ENCODE results near the gene RAB40B.

Gene RAB40B

DNA sequence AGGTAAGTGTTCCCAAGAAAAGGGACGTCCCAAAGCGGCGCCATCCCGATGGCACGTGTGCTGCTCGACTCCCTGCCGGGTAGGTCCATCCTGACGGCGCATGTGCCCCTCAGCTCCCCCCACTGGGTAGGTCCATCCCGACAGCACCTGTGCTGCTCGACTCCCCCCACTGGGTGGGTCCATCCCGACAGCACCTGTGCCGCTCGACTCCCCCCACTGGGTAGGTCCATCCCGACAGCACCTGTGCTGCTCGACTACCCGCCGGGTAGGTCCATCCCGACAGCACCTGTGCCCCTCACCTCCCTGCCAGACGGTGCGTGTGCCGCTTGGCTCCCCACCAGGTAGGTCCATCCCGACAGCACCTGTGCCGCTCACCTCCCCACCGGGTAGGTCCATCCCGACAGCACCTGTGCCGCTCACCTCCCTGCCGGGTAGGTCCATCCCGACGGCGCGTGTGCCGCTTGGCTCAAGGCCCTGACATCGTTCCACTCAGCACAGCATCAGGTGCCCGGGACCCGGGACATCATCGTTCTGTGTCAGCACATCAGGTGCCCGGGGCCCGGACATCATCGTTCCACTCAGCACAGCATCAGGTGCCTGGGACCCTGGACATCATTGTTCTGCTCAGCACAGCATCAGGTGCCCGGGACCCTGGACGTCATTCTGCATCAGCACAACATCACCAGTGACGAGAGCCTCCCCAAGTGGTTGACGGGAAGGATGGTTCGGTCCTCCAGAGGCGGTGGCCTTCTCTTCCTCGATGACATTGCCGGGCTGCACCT lies 31.2 kb upstream of the RAB40B start:
- Histone ChIP-seq H3K27me3 (peaks cover 8% of the 10 kb centered on the region), H3K36me3 (peaks cover 38% of the 10 kb centered on the region), H3K4me1 (ENCODE audit: control insufficient read depth in 1 of 2, insufficient read depth in 1 of 2, low read depth in 1 of 2, low read length in 1 of 2) (no peaks in the 10 kb centered on the region), H3K4me3 (ENCODE audit: low read depth in 1 of 2, low read length in 1 of 2) (no peak overlapping the region), H3K9me3 (no peaks in the 10 kb centered on the region), H3K27ac (no peak overlapping the region)
- TF ChIP-seq, protein P1, sequence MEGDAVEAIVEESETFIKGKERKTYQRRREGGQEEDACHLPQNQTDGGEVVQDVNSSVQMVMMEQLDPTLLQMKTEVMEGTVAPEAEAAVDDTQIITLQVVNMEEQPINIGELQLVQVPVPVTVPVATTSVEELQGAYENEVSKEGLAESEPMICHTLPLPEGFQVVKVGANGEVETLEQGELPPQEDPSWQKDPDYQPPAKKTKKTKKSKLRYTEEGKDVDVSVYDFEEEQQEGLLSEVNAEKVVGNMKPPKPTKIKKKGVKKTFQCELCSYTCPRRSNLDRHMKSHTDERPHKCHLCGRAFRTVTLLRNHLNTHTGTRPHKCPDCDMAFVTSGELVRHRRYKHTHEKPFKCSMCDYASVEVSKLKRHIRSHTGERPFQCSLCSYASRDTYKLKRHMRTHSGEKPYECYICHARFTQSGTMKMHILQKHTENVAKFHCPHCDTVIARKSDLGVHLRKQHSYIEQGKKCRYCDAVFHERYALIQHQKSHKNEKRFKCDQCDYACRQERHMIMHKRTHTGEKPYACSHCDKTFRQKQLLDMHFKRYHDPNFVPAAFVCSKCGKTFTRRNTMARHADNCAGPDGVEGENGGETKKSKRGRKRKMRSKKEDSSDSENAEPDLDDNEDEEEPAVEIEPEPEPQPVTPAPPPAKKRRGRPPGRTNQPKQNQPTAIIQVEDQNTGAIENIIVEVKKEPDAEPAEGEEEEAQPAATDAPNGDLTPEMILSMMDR (IDR thresholded peaks at IDR 0.05) = no peak

DNA sequence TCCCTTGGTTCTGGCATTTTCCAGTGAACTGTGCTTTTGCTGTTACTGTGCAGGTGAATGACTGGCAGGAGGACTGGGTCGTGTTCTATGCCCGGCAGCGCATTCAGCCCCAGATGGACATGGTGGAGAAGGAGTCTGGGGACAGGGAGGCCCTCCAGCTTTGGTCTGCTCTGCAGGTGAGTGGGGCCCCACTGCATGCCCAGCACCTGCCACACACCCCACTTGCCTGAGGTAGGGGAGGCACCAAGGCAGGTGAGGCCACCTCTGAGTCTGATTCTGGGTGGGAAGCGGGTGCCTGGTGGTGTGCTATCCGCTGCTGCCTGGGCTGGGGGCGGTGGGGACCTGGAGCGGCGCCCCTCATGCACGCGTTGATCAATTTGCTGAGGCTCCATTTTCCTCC lies 27.9 kb upstream of the RAB40B start:
- H3K4me3 ChIP-seq (ENCODE audit: low read depth in 1 of 2, low read length in 1 of 2) = no peak overlapping the region
- H3K36me3 ChIP-seq = peaks cover 36% of the 10 kb centered on the region
- H3K4me1 ChIP-seq (ENCODE audit: control insufficient read depth in 1 of 2, insufficient read depth in 1 of 2, low read depth in 1 of 2, low read length in 1 of 2) = no peaks in the 10 kb centered on the region
- TF ChIP-seq, protein P1 (IDR thresholded peaks at IDR 0.05) = no peak
- no peaks in the 10 kb centered on the region for H3K9me3 ChIP-seq
- no peaks in the 10 kb centered on the region for H3K27me3 ChIP-seq
- no peak overlapping the region for H3K27ac ChIP-seq

DNA sequence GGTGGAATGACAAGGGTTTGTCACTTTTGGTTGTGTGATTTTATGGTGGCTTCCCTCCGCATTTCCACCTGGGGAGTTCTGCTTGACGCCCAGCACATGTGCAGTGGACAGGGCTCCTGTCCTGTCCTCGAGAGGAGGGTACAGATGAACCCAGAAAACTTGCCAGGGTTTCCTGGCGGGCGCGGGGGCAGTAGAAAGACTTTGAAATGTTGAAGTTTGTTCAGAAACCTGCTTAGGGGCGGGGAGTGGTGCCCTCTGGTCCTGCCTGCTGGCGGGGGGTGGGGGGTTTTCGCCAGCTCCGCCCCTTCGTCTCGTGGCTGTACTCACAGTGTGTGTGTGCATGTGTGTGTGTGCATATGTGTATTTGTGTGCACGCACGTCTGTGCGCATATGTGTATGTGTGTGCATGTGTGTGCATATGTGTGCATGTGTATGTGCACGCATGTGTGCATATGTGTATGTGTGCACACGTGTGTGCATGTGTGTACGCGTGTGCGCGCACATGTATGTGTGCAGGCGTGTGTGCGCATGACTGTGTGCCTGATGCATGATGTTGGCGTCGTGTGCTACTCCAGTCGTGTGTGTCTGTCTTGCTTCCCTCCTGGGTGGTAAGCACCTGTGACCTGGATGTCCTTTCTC lies 24.8 kb upstream of the RAB40B start:
- H3K4me3 ChIP-seq (ENCODE audit: low read depth in 1 of 2, low read length in 1 of 2) = no peak overlapping the region
- TF ChIP-seq, protein P1 (IDR thresholded peaks at IDR 0.05) = no peak
- H3K27me3 ChIP-seq = no peaks in the 10 kb centered on the region
- H3K9me3 ChIP-seq = no peaks in the 10 kb centered on the region
- H3K4me1 ChIP-seq (ENCODE audit: control insufficient read depth in 1 of 2, insufficient read depth in 1 of 2, low read depth in 1 of 2, low read length in 1 of 2) = no peaks in the 10 kb centered on the region
- H3K36me3 ChIP-seq = peaks cover 42% of the 10 kb centered on the region
- H3K27ac ChIP-seq = no peak overlapping the region

- H3K9me3 ChIP-seq = no peaks in the 10 kb centered on the region
- no peaks in the 10 kb centered on the region for H3K27me3 ChIP-seq
- no peak overlapping the region for H3K27ac ChIP-seq
- peaks cover 40% of the 10 kb centered on the region for H3K36me3 ChIP-seq
- TF ChIP-seq, protein P1 (IDR thresholded peaks at IDR 0.05) = no peak
- H3K4me3 ChIP-seq (ENCODE audit: low read depth in 1 of 2, low read length in 1 of 2) = no peak overlapping the region
- H3K4me1 ChIP-seq (ENCODE audit: control insufficient read depth in 1 of 2, insufficient read depth in 1 of 2, low read depth in 1 of 2, low read length in 1 of 2) = peaks cover 6 to 7% of the 10 kb centered on the region in 2 experiments
Observed at GRCh38 chr17:82722341-82723013, 24.0 kb upstream of the RAB40B start.

DNA sequence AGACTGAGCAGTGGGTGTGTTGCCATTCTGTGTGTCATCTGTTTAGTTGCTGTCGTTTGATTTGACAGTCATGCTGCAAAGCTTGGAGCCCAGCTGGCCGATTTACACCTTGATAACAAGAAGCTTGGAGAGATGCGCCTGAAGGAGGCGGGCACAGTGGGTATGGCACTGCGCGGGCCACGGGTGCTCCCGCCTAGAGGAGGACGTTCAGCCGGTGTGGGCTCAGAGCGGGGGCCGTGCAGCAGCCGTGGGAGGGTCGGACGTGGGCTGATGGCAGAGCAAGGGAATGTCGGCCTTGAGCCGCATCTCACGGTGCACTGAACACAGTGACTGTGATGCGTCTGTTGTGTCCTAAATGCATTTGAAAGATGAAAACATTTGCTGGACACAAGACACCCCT lies 21.7 kb upstream of the RAB40B start:
- H3K4me1 ChIP-seq (ENCODE audit: control insufficient read depth in 1 of 2, insufficient read depth in 1 of 2, low read depth in 1 of 2, low read length in 1 of 2) = peaks cover 19 to 23% of the 10 kb centered on the region in 2 experiments
- TF ChIP-seq, protein P1 (IDR thresholded peaks at IDR 0.05) = no peak
- H3K27me3 ChIP-seq = peaks cover 9% of the 10 kb centered on the region
- H3K27ac ChIP-seq = no peak overlapping the region
- H3K36me3 ChIP-seq = peaks cover 20% of the 10 kb centered on the region
- no peaks in the 10 kb centered on the region for H3K9me3 ChIP-seq
- H3K4me3 ChIP-seq (ENCODE audit: low read depth in 1 of 2, low read length in 1 of 2) = no peak overlapping the region

Measured in neutrophil (primary cell).